HG02840 (cell line): Measurements from ENCODE around the gene IFI35.

ENCODE experiments used
- ATAC-seq: cut with Tn5 transposase; IDR thresholded peaks from one replicate; pipeline ENCODE4 v1.9.1; 2021; ENCODE audit warnings: mild to moderate bottlenecking, moderate library complexity, moderate number of reproducible peaks; ENCODE audit not compliant: unreplicated experiment, low FRiP score

Gene IFI35

DNA sequence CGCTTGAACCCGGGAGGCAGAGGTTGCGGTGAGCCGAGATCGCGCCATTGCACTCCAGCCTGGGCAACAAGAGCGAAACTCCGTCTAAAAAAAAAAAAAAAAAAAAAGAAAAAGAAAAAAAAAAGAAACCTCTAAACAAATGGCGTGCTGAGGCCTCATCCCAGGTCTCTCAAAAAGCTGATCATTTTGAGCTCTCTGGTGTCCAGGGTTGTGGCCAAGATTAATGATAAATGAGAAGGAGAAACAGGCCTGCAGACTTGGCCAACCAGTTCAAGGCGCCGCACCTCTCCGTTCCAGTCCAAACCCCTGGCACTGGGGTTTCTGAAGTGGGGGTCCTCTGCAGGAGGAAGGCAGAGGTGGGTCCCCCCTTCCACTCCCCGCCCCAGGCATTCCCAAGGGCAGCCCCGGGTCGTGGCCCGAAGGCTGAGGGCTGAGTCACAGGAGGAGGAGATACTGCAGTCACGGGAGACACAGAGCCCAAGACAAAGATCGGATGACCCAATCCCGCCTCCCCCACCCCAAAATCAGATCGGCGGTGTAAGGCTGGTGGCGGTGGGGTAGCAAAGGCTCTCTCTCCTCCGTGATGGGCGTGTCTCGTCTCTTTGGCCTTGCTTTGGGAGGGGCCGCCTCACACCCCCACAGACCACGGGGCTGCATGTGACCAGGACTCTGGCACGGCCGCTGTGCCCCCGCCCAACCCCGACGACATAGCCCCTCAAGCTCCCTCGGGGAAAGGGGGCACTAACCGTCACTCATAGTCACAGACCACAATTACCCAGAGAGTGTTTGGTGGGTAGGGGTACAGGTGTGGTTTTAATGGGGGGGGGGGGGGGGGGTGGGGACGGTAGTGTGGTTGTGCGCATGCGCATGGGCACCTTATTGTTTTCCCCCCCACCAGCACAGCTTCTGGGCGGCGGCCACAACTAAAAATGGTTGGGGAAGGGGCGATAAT is 14.5 kb downstream of the IFI35 start:
- ATAC-seq, result no peak

DNA sequence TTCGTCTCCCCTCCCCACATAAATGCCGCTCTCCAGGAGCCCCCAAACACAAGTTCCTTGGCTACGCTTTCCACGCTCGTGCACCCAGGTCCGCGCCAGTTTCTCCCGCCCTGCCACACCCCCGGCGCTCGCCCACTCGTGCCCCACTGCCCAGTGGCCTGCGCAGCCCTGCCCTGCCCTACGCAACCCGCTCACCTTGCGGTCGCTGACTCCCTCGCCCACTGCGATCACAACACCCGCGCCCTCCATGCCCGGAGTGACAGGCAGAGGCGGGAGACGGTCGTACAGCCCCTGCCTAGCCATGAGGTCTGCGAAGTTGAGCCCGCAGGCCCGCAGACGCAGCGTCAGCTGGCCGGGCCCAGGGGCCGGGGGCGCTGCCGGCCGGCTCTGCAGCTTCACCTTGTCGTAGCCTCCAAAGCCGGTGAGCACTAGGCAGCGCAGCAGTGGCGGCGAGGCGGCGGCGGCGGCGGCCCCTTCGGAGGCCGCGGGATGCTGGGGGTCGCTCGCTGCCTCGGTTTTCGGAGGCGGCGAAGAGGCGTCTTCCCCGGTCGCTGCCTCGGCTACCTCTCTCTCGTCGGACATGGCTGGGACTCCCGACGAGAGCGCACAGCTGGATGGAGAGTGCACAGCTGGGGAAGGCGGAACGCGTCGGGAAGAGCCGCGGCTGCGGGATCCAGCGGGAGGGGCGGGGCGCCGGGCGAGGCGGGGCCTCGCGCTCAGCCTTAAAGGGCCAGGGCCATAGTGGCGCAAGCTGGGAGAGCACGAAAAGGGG is 15.3 kb downstream of the IFI35 start, which contains the start of gene VAT1:
TSS of gene VAT1 (minus strand) at position 645 of the 772 bp plus-strand sequence. CDS start at position 582, 63 bp downstream.
- no peak for ATAC-seq

DNA sequence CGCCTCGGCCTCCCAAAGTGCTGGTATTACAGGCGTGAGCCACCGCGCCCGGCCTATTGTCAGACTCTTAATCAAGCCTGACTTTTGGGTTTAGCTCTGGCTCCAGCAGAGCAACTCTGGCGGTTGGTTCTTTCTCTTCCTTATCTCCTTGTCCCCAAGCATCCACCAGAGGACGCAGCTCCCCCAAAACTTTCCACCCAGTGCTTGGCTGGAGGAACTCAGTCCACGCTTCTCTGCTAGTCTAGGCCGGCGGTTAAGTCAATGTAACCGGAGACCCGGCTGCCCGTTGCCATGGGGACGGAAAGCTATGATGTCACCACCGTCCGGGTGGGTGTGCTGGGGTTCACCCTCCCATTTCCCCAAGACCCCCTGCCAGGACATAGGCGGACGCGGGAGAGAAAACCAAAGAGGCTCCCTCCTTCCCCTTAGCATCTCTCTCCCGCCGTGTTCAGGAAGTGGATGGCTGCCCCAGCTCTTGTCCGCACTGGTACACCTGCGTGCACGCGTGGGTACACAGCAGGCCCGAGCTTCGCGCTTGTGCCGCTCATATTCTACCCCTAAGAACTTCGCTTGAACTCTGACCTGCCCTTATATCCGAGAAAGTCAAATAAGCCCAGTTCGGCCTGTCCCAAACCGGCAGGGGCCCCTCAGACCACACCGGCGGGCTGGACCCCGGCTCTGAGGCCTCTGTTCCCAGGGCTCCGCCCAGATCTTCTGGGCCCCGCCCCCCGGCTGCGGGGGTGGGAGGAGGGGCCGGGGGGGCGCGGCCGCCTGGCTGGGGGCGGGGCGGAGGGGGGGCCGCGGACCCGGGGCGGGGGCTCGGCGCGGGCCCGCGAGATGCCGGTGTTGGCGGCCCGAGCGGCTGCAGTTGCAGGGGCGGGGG is 18.1 kb downstream of the IFI35 start, which contains the start of gene RND2:
TSS of gene RND2 (plus strand) at position 825 of the 883 bp plus-strand sequence. CDS start 117 bp downstream, outside the sequence.
- no peak for ATAC-seq

DNA sequence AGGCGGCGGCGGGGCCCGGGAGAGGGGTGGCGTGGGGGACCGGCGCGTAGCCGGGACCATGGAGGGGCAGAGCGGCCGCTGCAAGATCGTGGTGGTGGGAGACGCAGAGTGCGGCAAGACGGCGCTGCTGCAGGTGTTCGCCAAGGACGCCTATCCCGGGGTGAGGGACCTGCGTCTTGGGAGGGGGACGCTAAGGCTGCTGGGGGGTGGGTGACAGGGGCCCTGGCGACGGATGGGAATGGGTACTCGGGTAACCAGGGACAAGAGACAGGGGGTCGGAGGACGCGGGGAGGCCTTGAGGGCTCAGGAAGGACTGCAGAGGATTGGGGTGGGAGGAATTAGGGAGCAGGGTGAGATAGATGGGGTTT is 18.7 kb downstream of the IFI35 start:
- no peak for ATAC-seq

DNA sequence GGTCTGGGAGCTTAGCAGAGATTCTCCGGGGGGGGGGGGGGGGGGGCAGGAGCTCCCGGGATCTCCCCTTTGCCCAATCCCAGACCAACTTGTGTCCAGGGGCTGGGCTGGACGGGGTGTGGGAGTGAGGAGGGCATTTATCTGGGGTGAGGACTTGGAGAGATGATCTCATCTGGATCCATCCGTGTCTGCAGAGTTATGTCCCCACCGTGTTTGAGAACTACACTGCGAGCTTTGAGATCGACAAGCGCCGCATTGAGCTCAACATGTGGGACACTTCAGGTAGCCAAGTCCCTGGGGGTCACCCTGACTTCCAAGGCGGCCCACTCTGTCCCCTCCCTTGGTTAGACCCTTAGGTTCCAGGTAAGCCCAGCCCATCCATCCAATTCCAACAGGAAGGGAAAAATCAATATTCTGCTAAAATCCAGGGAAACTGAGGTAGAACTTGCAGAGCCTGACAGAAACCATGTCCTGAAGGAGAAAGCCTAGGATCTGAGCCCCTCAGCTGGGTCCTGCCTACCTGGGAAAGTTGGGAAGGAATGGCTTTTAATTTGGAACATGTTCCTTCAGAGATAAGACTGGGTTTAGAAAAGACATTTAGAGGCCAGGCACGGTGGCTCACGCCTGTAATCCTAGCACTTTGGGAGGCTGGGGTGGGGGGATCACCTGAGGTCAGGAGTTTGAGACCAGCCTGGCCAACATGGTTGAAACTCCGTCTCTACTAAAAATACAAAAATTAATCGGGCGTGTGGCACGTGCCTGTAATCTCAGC is 19.4 kb downstream of the IFI35 start:
- ATAC-seq, result no peak

DNA sequence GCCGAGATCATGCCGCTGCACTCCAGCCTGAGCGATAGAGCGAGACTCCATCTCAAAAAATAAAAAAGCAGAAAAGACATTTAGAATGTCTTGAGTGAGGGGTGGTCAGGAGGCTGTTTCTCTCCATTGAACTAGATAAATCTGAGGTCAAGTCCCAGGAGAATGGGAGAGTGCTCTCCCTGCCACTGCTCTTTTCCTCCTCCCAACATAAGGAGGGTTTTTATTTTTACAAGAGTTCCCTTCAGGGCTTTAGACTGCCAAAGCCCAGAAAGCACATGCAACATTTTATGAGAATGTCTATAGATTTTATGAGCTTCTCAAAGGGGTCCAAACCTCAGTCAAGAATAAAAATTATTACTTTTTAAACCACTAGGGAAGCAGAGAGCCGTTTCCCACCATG is 20.0 kb downstream of the IFI35 start:
- no peak for ATAC-seq

DNA sequence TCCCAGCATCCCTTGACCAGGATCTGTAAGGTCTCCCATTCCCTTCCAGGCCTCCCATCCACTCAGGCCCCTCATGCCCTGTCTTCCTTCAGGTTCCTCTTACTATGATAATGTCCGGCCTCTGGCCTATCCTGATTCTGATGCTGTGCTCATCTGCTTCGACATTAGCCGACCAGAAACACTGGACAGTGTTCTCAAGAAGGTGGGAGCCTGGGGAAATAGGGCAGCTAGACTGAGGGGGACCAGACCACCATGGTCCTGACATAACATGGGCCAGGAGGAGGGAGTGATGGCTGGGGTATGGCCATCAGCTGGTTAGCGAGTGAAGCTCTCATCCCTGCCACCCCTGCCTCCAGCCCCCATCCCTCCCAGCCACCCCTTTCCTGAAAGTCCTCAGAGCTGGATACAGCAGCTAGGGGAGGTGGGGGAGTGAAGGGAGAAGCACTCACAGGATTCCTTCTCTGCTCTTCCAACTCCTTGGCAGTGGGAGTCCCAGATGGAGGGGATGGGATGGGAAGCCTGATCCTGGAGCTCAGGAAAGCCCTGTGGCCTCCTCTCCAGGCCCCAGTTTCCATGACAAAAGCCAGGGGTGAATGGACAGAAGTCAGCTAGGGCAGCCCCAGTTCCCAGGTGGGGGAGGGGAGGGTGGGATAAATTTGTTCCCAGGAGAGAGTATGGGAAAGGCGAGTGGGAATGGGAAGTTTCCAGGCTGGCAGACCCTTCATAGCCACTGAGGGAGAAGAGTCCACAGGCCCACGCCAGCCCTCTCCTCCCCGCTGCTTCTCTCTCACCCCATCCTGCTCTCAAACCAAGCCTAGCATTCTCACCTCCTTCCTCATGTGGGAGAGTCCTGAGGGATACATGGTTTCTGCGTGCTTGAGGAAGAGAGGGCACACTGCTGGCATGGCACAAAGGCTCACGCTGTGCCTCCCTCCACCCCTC is 20.8 kb downstream of the IFI35 start:
- no peak for ATAC-seq

DNA sequence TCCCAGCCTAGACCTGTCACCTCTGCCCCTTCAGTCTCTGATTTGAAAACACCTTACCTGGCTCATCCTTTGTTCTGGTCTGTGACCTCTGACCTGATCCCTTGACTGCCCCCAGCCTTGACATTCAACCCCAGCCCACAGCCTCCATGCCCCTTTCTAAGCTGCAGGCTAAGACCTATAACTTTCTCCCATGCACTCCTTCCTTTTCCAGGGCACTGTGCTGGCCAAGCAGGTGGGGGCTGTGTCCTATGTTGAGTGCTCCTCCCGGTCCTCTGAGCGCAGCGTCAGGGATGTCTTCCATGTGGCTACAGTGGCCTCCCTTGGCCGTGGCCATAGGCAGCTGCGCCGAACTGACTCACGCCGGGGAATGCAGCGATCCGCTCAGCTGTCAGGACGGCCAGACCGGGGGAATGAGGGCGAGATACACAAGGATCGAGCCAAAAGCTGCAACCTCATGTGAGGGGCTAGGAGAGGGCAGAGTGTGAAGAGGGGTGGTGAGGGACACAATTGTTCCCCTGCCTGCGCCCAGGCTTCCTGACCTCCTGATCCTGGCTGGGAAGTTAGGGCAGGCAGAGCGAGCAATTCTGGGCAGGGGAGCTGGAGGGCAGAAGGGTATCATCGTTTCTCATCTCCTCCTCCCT is 21.8 kb downstream of the IFI35 start:
- no peak for ATAC-seq

DNA sequence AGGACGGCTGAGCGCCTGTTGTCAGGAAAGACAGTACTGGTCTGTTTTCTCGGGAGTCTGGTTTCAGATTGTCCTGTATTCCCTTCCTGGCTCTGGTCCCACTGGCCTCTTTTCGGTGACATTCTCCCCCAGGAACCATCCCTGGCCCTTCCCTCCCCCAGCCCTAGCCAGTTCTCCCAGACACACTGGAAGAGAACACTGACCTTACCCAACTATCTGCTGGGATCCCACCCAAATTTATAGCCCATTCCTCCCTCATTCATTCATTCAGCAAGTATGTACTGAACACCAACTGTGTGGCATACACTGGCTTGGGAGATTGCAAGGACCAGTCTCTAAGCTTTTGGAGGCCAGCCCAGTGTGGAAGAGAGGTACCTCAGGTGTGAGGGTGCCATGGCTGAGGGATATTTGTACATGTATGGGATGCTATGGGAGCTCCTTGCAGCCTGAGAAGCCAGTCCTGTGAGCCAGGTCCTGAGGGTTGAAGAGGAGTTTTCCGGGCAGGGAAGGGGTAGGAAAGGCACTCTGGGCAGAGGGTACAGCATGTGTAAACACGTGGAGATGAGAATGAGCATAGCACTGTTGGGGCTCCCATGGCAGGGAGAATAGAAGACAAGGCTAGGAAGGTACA is 23.7 kb downstream of the IFI35 start:
- no peak for ATAC-seq

DNA sequence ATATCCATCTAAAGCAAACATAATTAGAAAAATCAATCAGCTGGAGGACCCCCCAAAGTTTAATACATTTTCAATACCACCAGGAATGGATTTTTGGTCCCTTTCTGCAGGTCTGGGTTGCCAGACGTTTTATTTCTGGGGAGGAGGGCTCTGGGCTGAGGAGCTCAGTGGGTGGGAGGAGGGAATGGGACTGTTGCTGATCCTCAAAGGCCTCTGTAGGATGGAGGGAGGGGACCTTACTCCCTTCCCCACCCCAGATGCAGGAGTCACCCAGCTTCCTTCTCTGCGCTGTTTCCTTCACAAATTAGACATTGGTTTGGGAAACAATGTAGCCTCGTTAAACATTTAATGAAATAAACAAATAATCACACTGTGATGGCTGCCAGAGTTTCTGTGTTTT is 25.1 kb downstream of the IFI35 start:
- ATAC-seq, result no peak

DNA sequence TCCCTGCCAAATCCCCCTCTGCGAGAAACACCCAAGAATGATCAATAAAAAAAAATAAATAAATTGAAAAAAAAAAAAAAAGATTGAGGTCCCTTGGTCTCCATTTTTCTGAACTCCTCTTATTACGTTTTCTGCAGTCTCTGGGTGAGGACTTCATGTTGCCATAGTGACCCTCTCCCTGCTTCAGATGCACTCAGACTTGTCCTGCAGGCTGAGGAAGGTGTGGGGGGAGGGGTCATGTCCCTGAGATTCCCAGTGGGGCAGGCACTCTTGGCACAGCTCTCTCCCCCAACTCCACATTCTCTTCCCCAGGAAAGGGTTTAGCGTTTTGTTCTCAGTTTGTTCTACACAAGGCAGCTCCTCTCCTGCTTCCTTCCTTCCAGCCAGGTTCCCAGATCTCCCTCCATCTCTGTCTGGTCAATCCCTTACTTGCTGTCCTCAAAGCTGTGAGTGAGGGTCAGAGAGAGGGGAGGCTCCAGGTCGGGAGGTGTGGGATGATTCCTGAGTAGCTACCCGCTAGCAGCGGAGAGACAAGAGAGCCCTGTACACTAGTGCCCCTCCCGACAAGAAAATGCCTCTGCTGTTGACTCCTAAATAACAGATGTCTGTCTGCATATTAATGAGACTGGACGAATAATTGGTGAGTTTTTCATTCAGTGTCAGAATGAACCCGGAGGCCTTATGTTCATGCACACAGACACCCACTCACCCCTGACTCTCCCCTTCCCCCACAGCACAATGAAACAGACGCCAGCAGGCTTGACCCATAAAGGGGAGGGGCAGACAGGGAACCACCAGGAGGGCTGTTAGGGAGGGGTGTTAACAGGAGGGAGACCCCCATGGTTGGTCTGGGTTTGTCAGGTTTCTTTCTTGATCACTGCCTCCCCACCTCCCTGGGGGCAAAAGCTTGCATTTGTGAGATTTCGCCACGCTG is 27.6 kb downstream of the IFI35 start:
- no peak for ATAC-seq

DNA sequence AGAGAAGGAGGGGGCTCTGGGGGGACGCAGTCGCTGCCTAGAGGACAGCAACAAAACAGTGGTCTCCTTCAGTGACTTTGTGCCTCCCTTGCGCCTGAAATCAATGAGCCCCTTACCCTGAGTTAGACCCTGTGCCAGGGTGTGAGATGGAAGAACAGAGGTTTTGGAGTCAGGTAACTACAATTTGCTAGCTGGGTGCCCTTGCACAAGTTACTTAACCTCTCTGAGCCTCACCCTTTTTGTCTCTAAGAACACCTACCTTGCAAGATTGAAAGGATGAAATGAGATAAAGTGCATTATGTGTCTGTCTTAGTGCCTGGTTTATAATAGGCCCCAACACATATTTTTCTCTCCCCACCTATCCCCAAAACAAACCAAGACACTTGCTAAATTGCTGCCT is 28.3 kb downstream of the IFI35 start:
- no peak for ATAC-seq

DNA sequence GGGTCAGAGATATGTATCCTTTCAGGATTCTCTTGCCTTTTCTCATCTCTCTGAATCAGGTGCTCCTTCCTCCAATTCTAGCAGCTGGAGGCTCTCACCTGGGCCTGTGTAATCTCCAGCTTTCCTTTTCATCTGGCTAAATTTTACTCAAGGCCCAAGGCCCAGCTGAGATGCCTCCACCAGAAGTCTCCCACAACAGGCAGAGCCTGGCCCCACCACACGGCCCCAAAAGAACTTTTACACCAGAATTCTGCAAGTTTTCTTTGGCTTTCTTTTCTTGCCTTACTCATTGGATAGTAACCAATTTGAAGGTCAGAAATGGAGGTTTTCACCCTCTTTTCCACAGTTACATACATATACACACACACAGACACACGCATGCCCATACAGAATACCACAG is 33.1 kb downstream of the IFI35 start:
- no peak for ATAC-seq

DNA sequence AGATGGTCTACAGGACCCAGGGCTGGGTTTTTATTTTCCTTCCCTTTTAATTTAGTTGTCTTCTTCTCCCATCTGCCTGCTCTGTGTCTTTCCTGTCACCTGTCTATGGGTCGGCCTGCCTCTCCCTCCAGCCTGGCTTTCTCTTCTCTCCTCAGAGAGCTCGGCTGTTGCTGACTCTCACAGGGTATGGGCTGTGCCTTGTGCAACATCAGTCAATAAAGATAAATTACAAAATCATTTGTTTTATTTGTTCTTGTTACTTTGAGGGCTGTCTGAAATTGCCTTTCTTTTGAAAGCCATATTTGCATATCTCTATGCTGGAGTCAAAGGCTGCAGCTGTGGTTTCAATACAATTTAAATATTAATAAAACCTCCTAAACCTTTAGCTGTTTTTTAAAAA is 34.1 kb downstream of the IFI35 start:
- ATAC-seq, result no peak

DNA sequence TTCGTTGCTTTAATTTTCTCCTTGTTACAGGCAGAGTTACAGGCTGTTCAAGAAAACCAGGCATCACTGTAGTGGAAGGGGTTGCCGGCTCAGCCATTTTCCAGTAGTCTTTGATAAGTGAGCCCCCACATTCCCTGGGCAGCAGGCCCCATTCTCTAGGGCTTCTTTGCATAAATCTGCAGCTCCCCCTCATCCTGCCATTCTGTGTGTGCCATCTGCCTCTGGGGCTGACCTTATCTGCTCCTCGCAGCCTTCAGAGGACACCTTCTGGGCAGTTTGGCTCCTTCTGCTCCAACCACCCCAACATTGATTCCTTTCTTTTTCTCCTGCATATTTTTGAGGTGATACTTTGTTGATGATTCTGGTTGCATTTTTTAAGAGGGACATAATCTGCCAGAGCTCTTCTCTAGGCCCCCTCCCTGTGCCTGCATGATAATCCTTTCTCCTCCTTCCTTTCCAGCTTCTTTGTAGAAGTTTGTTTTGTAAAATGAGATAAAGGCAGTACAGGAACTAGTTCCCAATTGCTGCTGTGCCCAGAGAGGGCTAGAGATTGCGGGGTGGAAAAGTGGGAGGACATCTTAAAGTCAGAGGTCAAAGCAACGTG is 35.5 kb downstream of the IFI35 start:
- no peak for ATAC-seq

DNA sequence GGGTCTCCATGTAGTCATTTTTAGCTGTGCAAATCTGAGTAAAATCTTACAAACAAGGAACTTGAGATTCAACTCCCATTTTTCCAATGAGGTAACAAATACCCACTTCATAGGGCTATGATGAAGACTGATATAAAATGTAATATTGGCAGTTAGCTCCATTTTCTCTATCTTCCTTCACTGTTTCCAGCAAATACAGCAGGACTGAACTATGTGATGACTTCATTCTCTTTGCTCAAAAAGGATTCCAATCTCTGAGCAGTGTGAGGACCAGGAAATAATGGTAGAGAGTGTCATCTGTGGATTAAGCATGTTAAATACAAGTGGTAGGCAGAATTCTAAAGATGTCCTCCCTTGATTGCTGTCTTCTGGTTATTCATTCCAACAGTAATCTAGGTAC is 36.7 kb downstream of the IFI35 start:
- ATAC-seq, result no peak
